Measurements from ENCODE around the gene TAF8.
"Not testable (repeated sequence)": the region's sequence is repeated elsewhere in the genome, so short reads cannot be mapped to it uniquely, and the experiment has no call there.

TAF8 gene

DNA sequence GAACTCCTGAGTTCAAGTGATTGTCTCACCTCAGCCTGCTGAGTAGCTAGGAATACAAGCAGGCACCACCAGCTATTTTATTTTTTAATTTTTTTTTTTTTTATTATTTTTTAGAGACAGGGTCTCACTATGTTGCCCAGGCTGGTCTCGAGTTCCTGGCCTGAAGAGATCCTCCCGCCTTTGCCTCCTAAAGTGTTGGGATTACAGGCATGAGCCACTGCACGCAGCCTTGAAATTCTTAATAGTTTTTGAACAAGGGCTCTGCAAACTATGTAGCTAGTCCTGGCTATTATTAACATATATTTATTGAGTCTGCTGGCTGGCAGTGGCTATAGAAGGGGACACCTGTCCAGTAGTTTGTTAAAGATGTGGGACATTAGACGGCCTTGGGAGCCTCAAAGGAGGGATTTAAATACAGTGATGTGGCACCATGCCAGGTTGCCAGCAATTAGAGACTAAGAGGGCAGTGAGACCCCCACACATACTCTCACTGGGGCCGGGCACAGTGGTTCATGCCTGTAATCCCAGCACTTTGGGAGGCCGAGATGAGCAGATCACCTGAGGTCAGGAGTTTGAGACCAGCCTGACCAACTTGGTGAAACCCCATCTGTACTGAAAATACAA is 21.1 kb upstream of the TAF8 start:
- DNase-seq, result peak; percentile 43

DNA sequence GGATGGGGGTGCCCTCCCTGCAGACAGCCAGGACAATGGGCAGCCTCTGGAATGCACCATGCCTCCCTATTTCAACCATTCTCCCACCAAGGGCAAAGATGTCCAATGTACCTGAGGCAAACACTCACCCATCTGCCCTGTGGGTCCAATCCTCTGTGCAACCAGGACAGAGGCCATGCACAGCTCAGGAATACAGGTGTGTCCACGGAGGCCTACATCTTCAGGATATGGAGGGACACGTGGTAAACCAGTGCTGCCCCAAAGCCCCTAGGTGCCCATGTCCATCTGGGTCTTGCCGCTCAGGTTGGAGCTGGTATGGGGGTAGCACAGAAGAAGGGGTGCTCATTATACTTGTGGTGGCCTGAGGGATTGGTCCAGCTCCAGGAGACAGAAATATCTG is 20.4 kb upstream of the TAF8 start:
- DNase-seq, result no peak

DNA sequence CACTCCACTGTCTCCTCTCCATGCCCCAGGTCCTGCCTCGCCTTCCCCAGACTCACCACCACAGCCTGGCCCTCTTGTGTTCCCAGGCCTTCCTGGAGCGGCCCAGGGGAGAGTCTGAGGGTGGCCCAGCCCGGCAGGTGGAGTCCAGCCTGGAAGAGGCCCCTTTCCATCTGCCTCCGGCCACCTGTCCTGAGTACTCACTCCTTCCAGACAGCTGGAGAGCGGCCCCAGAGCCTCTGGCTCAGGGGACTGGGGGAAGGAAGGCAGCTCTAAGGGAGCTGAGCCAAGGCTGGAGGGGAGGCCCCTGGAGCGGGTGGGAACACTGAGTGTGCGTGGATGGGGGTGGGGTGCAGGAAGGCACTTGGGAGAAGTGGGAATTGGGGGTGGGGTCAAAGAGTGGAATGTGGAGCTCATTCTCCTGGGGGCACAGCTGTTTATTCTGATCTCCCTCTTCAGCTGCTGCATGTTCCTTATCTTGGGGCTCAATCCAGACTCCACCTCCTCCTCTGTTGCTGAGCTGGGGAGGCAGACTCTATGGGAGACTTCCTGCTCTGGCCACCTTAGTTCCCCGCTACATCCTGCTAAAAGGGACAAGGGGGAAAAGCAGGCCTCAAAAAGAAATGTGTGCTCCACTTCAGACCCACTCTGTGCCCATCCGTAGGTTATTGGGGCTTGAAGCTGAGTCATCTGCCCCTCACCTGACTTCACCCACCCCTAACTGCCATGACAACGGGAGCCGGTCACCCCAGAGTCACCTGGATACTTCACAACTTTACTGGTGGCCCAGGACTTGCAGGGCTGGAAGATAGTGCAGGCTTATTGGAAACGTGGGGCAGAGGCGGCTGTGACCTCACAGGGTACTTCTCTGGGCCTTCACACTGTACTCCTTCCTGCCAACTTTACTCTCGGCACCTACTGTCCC is 19.5 kb upstream of the TAF8 start:
- DNase-seq, result peak; percentile 78

- no peak for DNase-seq
Observed at GRCh38 chr6:42032366-42032765, 18.0 kb upstream of the TAF8 start.

- DNase-seq, result not testable (repeated sequence)
Observed at GRCh38 chr6:42037669-42038068, 12.7 kb upstream of the TAF8 start.

GRCh38 chr6:42038163-42038562 is 12.2 kb upstream of the TAF8 start:
- no peak for DNase-seq

DNA sequence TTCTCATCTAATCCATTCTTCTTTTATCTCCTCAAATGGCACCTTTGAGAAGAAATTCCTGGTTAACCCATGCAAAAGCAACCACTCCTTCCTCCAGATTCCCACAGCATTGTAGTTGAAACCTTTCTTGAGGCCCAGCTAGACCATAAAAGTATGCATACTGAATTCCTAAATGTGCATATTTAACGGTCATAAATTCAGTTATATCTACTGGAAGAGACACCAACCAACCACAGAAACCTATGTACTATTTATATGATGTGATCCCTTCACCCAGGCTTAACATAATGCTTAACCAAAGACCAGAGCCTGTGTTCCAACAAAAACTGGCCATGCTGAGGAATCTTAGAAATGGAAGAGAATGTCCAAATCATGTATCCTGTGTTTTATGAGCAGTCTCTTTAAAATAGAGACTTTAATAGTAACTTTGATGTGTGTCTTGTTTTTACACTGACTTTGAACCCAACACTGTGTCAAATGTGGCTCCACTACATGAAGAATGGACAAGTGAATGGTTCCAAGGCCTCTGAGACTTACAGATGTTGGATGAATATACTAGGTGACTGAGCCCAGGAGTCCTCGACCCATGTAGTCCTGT is 11.4 kb upstream of the TAF8 start:
- DNase-seq, result peak; percentile 27

GRCh38 chr6:42040856-42041480 is 9.4 kb upstream of the TAF8 start:
- peak; percentile 42 for DNase-seq

DNA sequence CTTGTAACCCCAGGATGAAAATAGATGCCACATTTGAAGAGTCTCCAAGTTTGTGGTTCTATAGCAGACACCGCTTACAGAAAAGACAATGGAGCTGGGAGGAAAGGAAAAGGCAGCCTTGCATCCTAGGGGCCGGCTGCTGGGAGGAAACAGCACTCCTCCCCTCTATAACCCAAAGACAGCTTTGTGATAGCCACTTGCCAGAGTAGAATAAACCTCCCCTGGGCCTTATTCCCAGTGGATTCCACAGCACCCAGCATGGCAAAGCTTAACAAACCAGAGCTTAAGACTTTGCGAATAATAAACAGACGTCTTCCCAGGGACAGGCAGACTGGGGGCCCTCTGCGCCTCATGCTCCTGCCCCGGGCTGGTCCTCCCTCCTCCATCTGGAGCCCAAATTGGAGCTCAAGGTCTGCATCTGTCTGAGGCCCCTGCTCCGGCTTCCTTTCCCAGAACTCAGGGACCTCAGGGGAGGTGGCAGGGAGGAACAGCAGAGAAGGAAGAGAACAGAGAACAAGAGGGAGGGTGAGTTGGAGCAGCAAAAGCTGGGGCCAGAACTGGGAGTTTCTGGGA is 8.8 kb upstream of the TAF8 start:
- no peak for DNase-seq

GRCh38 chr6:42042108-42042507 is 8.2 kb upstream of the TAF8 start:
- DNase-seq, result no peak

DNA sequence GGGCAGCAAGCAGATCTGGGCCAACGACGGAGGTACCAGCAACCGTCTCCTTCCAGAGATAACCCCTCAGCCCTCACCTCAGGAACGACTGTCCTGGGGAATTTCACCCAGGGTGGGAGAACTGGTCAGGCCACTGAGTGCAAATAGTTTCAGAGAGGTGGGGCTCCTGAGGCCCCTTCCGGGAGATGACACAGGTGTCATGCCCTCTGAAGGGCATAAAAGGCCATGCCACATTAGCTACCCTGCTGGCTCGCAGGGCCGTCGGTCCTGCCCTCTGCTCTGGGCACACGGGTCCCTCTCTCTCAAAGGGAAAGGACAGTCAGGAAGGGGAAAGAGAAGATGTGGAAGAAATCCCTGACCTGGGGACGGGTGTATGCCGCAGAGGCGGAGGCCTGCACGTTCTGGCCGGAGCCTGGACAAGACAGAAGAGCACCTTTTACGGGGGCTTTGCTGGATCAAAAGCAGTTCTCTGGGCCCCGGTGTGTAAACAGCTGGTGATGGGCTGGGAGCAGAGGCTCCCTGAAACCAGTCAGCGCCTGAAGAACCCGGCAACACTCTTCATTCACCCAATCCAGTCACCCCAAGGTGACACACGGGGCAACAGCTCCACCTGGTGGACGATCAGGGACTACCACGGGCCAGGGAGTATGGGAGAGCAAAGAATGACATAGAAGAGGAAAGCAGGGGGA is 6.4 kb upstream of the TAF8 start:
- peak; percentile 96 for DNase-seq

- DNase-seq, result peak; percentile 98
Observed at GRCh38 chr6:42045538-42046460, 4.5 kb upstream of the TAF8 start.

DNA sequence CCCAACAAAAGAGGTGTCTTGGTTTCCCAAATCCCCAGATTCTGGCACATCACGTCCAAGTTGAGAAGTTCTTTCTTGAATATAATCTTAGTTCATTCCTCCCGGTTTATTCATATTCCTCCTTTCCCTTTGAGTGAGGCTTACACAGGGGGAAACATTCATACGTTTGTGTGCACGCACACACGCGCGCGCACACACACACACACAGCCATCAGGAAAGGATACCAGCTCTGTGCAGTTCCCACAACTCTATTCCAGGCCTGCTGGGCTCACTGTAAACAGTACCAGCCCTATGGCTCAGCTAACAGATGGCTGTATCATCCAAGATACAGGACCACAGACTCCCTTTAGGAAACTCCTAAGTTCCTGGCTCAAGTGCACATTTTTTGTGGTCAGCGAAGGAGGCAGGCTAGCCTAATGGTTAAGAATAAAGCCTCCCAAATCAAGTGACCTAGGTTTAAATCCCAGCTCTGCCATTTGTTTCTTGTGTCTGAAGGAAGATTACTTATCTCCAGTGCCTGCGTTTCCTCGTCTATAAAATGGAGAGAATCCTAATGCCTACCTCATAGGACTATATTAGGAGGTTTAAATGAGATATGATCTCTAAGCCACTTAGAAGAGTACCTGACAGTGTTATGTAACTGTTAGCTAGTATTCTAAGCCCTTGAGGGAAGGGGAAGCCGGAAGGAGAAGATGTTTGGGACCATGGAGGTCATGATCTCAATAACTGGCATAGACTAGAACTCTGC is 3.7 kb upstream of the TAF8 start:
- peak; percentile 66 for DNase-seq

GRCh38 chr6:42047213-42047590 is 3.1 kb upstream of the TAF8 start:
- no peak for DNase-seq

GRCh38 chr6:42047790-42048405 is 2.4 kb upstream of the TAF8 start:
- peak; percentile 48 for DNase-seq

DNA sequence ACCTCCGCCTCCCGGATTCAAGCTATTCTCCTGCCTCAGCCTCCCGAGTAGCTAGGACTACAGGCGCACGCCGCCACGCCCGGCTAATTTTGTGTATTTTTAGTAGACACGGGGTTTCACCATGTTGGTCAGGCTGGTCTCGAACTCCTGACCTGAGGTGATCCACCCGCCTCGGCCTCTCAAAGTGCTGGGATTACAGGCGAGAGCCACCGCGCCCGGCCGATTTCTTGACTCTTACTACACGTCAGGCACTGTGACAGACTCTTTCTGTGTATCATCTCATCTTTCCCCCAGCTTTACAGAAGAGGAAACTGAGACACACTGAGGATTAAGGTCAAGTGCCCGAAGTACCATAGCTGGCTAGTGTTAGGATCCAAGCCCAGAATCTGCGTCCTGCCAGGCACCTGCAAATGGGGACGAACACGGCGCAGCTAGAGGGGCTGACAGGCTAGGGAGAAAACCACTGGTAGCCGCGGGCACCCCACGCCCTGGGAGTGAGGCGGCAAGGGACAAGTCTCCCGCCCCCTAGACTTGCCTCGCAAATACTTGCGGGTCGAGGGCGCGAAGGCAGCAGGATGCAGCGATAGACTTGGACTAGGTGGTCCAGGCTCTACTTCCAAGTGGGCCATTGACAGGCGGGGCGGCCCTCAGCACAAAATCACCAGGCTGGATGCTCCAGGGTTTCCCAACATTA is 1.1 kb upstream of the TAF8 start:
- DNase-seq, result no peak

DNA sequence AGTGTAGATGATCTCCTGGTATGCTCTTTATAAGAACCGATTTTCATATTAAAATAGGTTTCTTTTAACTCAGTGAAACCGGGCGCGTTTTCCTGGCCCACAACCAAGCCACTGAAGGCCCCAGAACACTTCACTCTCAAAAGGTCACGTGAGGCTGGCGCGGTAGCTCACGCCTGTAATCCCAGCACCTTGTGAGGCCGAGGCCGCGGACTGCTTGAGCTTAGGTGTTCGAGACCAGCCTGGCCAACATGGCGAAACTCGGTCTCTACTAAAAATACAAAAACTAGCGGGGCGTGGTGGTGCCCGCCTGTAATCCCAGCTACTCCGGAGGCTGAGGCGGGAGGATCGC is 402 bp upstream of the TAF8 start:
- peak; percentile 70 for DNase-seq

GRCh38 chr6:42051268-42051653 is 937 bp downstream of the TAF8 start:
- peak; percentile 38 for DNase-seq

- DNase-seq, result no peak
Observed at GRCh38 chr6:42053601-42054000, 3.3 kb downstream of the TAF8 start.

DNA sequence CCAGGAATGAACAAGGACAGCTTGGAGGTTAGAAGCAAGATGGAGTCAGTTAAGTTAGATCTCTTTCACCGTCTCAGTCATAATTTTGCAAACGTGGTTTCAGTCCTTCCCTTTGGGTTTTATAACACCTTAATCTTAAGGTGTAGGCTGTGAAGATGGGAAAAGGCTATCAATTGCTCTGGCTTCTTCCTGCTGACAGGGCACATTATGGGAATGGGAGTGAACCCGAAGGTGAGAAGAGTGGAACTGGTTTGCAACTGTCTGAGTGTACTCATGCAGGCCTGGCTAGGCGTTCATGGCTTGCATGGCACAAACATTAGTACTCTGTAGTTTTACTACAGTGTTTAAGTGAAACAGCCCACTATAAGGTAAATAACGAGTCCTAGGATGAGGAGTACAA is 9.4 kb downstream of the TAF8 start:
- no peak for DNase-seq

Measured in OCI-M1 (cell line).